Measurements from ENCODE around the gene AARS2.
"Not testable (repeated sequence)": the region's sequence is repeated elsewhere in the genome, so short reads cannot be mapped to it uniquely, and the experiment has no call there.

The AARS2 gene

GRCh38 chr6:44312901-44313788 lies at the start of gene AARS2:
TSS of gene AARS2 (minus strand) at chr6:44313347. CDS start at chr6:44313323, 24 bp downstream.
- peak; percentile 88 for DNase-seq

- no peak for DNase-seq
Observed at GRCh38 chr6:44361947-44362346, 48.8 kb upstream of the AARS2 start.

GRCh38 chr6:44359973-44360372 lies 46.8 kb upstream of the AARS2 start:
- no peak for DNase-seq

GRCh38 chr6:44356487-44356886 lies 43.3 kb upstream of the AARS2 start:
- DNase-seq, result no peak

DNA sequence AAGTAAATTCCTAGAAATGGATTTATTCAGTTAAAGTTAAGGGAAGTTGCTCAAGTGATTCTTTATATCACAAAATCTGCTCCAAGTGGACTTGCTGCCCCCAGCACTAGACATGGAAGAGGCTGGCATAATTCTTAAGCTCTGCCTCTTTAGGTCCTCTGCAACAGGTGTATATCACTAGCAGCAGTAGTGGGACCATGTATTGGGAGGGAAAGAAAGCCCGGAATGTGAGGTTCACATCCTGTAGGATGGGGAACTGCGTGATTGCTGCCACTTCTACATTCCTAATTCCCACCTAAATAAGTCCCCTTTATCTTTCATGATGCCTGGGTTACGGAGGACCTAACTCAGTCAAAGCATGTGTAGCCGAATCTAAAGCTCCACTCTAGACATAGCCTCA lies 42.5 kb upstream of the AARS2 start:
- DNase-seq, result no peak

- no peak for DNase-seq
Observed at GRCh38 chr6:44353336-44353735, 40.2 kb upstream of the AARS2 start.

- no peak for DNase-seq
Observed at GRCh38 chr6:44352259-44352658, 39.1 kb upstream of the AARS2 start.

DNA sequence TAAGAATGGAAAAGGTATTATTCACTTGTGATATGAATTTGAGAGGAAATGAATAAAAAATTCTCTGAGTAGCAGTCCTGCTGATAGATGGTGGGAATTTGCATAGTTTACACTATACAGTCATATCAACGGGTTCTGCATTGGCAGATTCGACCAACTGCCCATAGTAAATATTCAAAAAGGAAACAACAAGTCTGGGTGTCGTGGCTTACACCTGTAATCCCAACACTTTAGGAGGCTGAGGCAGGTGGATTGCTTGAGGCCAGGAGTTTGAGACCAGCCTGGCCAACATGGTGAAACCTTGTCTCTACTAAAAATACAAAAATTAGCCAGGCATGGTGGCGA lies 37.5 kb upstream of the AARS2 start:
- DNase-seq, result not testable (repeated sequence)

DNA sequence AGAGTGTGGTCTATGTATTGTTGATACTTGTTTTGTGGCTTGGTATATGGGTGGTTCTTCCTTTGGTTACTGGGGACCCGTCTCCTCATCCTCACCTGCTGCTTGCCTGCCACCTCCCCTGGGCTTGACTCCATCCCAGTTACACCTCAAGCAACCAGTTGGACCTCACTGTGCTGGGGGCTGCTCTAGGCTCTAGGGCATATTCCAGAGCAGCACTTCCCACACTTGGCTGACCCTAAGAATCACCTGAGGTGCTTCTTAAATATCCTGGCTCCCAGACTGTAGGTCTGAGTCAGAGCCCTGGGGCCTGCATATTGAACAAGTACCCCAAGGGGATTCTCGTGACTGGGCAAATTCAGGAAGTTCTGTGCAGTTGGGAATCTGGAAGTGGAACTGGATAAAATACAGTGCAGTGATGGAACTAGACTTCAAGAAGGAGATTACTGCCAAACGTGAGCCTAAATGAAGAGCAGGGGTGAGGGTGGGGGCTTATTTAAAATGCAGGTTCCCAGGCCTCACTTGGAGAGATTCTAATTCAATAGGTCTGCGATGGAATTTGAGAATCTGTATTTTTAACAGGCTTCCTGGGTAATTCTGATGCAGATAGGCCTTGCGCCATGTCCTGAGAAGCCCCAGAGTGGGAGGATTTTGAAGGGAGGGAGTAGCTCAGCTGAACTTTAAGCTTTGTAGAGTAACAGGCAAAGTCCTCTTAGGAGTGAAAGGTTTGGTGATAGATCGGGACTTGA lies 36.9 kb upstream of the AARS2 start:
- DNase-seq, result no peak

- DNase-seq, result not testable (repeated sequence)
Observed at GRCh38 chr6:44346818-44347217, 33.7 kb upstream of the AARS2 start.

GRCh38 chr6:44342489-44342888 lies 29.3 kb upstream of the AARS2 start, which contains the start of gene SPATS1:
TSS of gene SPATS1 (plus strand) at chr6:44342650. CDS start at chr6:44343096, 446 bp downstream.
- DNase-seq, result no peak

- DNase-seq, result no peak
Observed at GRCh38 chr6:44342052-44342451, 28.9 kb upstream of the AARS2 start.

- DNase-seq, result no peak
Observed at GRCh38 chr6:44341095-44341890, 28.1 kb upstream of the AARS2 start.

- no peak for DNase-seq
Observed at GRCh38 chr6:44339763-44340625, 26.8 kb upstream of the AARS2 start.

GRCh38 chr6:44339301-44339700 lies 26.2 kb upstream of the AARS2 start:
- no peak for DNase-seq

DNA sequence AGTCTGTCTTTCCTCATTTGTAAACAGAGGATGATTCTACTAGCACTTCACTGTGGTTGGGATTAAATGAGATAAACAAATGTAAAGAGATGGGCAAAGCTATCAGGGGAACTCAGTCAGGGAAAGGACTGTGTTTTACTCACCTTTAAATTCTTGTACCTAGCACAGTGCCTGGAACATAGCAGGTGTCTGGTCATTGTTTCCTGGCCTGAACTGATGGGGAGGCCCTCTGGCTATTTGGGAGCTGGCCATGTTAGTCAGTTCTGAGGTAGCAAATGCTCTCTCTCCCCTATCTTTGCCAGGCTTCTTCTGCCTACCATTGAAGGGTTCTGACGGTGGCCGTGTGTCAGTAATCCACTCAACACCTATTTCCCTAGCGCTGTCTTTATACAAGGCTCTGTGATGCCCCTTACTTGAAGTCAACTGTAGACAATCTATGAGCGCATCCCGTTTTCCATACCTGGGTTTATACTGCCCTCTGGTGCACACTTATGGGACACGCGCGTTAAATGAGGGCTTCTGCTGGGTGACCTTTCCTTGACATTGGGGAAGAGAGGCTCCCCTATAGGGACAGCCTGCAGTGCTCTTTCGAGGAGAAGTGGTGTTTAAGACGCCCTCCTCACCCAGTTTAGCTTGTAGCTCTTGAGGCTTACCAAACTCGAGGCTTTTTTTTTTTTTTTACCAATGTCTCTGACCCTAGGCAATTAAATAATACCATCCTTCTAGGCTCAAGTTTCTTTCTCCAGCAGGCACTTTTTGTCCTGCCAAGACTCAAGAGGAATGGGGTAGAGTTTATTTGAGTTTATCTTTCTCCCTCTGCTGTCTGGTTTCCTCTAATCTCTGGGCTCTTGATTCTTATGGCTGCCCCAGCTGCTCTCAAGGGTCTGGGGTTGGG lies 25.3 kb upstream of the AARS2 start:
- peak; percentile 39 for DNase-seq

- no peak for DNase-seq
Observed at GRCh38 chr6:44335631-44336030, 22.5 kb upstream of the AARS2 start.

DNA sequence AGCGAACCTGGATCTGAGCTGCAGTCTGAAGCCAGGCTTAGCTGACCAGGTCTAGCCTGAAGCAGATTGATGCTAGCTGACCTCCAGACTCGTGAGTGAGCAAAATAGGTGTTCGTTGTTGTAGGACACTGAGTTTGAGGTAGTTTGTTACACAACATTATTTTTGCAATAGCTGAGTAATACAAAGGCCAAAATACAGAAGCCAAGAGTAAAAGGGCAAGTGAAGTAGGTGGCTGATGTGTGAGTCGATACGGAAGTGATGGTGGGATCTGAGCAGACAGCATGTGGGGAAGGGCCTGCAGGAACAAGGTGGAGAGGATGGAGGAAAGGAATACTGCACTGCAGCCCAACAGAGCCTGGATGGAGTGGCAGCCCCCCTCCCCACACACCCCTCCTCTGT lies 20.8 kb upstream of the AARS2 start:
- DNase-seq, result no peak

DNA sequence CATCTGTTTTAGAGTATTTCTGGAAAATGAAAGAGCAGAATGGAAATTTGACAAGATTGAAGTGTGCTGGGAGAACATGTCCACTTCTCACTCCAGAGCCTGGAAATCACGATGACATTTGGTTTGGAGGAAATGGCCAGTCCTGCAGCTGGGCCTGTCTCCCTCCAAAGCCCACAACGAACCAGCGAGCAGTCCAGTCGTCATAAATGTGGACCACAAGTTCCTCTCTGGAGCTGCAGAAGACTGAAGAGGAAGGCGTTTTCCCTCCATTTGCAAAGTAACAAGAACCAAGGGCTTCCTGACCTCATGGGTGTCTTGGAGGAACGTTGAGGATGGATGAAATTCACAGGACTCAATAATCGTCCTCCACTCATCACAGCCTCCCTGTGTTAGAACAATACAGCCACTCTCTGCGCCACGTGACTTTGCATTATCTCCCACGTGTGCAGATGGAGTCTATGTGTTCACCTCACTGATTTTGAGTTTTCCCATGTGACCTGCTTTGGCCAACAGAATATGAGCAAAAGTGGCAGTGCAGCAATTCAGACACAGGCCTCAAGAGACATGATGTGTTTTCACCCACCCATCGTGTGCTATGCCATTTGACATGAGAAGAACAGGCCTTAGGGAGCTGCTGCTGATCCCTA lies 20.2 kb upstream of the AARS2 start:
- DNase-seq, result no peak

GRCh38 chr6:44332585-44332984 lies 19.4 kb upstream of the AARS2 start:
- DNase-seq, result no peak

DNA sequence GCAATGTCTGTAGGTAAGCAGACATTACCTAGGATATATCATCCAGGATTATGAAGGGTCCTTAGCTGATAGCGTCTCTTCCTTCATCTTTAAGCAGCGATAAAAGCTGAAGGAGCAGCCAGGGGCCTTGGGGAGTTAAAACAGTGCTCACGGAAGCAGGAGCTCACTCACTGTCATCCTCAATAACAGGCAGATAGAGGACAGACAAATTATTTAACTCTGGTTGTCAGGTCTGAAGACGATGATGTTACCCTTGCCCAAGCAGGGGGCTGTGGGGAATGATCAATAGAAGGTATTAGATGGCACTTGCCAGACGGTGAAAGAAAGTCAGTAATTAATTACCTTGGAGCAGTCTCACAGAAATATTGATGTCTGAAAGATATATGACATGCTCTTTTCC lies 16.7 kb upstream of the AARS2 start:
- no peak for DNase-seq

All from activated effector memory CD4-positive, alpha-beta T cell treated with Interleukin-2 at 50 U/mL for 16 hours (primary cell).